Omental fat pad (tissue), 4 donors: ENCODE results near the gene TECPR1. TPM values are rescaled to one million over a fixed set of nuclear protein-coding genes. Genes with fewer than 3 reads are reported as not detected.

Experiments
- ATAC-seq: fragments of 150-250 bp; one replicate; pipeline ENCODE4 v1.9.1; 2016; ENCODE audit warnings: mild to moderate bottlenecking, moderate library complexity; ENCODE audit not compliant: low FRiP score
- DNase-seq: peaks from one replicate; pipeline ENCODE4 v3.0.0-alpha.2; 2019; ENCODE audit warnings: low spot score
- CTCF ChIP-seq, 3 donors: fragments of 450-650 bp; IDR thresholded peaks; one replicate each; pipeline ENCODE4 v1.5.1; 2016 to 2017; ENCODE audit warnings: antibody characterized with exemption in 3 of 3, mild to moderate bottlenecking in 3 of 3, moderate library complexity in 2 of 3
- total RNA-seq, 4 donors: library from RNA; depleted of rRNA; stranded (reverse); fragments of >200 nt; gene quantifications; one replicate each; pipeline ENCODE4 v1.1.0, GENCODE V29; 2016

Gene TECPR1
- total RNA-seq, 4 donors from 2014 or later, result 12.0 to 36.3 (median 17.1) TPM

GRCh38 chr7:98227939-98228338 is 24.1 kb downstream of the TECPR1 start:
- DNase-seq (no peak), ATAC-seq (no peak)
- TF ChIP-seq CTCF (IDR thresholded peaks at IDR 0.05), result no peak

- no peak for ATAC-seq
- no peak for TF ChIP-seq CTCF (IDR thresholded peaks at IDR 0.05)
- DNase-seq, result no peak
These were observed 26.0 kb downstream of the TECPR1 start for GRCh38 chr7:98225913-98226614.

GRCh38 chr7:98224701-98225181 is 27.3 kb downstream of the TECPR1 start:
- TF ChIP-seq CTCF (IDR thresholded peaks at IDR 0.05), result no peak
- DNase-seq, result no peak
- ATAC-seq, result no peak

- TF ChIP-seq CTCF (IDR thresholded peaks at IDR 0.05), result no peak
- DNase-seq (no peak), ATAC-seq (no peak)
These were observed 27.9 kb downstream of the TECPR1 start for GRCh38 chr7:98223898-98224700.

GRCh38 chr7:98223351-98223897 is 28.6 kb downstream of the TECPR1 start:
- ATAC-seq (no peak), DNase-seq (no peak)
- no peak for TF ChIP-seq CTCF (IDR thresholded peaks at IDR 0.05)

GRCh38 chr7:98222533-98223195 is 29.4 kb downstream of the TECPR1 start:
- ATAC-seq, result no peak
- no peak for TF ChIP-seq CTCF (IDR thresholded peaks at IDR 0.05)
- DNase-seq, result no peak
